ENCODE data around the gene ANO3. TPM values are rescaled to one million over a fixed set of nuclear protein-coding genes. Genes with fewer than 3 reads are reported as not detected.
A peak's percentile ranks its signal among the peaks of the same experiment; 100 is the strongest.

The ANO3 gene
- total and polyA plus RNA-seq, 4 donors: under 0.01 to 2.0 (median 0.40) TPM

DNA sequence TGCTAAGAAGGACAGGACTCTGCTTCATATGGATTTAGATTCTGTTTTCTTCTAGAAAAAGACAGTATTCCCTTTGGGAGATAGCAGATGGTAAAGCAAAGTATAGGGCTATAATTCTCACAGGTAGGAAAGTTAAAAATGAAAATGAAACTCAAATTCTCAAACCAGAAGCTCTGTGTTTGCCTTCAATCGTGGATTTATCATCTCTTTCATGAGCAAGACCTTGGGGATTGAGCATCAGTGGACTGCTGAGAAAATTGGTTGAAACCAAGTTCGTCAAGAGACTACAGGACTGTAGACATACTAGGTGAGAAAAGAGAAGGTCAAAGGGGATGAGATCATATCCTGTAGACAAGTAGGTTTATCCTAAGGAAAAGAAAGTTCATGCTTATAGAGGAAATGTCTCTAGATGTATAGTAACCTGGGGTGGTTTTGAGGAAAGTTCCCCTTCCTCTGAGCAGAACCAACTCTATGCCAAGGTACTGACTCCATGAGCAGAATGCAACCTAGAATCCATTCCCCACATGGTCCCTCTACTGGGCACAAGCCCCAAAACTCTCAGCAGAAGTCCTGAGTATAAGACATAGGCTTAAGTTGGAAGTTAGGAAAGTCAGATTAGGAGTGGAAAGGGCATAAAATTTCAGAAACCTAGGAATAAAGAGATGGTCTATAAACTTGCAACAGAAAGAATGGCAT is 343.5 kb downstream of the ANO3 start:
- Histone ChIP-seq H3K27ac (ENCODE audit: low read depth in 1 of 2, low read length in 2 of 2) (no peak overlapping the region), H3K36me3 (ENCODE audit: control insufficient read depth in 4 of 4, insufficient read depth in 3 of 4, low read depth in 1 of 4, low read length in 3 of 4) (no peaks in the 10 kb centered on the region), H3K4me1 (ENCODE audit: control insufficient read depth in 4 of 4, insufficient read depth in 4 of 4, low read length in 3 of 4) (peaks cover 0 to 5% (median 0%) of the 10 kb centered on the region in 4 donors), H3K9ac (ENCODE audit: low read depth in 1 of 2, low read length in 2 of 2) (peak overlapping the region in 1 of 2 donors; percentile 47), H3K27me3 (ENCODE audit: control insufficient read depth in 4 of 4, insufficient read depth in 4 of 4, low read length in 3 of 4) (no peaks in the 10 kb centered on the region), H3K9me3 (ENCODE audit: control insufficient read depth in 4 of 4, low read length in 3 of 4) (no peaks in the 10 kb centered on the region), H3K4me3 (ENCODE audit: low read depth in 1 of 3, low read length in 3 of 3) (peak overlapping the region in 2 of 3 donors; percentile 14 to 37)
- no peak for TF ChIP-seq HNF4G (IDR thresholded peaks at IDR 0.05)
- TF ChIP-seq REST (IDR thresholded peaks at IDR 0.05): no peak
- no peak for TF ChIP-seq SP1 (IDR thresholded peaks at IDR 0.05)
- TF ChIP-seq RAD21 (IDR thresholded peaks at IDR 0.05): no peak
- TF ChIP-seq HNF4A (conservative IDR thresholded peaks at IDR 0.05): no peak
- TF ChIP-seq, protein P1, sequence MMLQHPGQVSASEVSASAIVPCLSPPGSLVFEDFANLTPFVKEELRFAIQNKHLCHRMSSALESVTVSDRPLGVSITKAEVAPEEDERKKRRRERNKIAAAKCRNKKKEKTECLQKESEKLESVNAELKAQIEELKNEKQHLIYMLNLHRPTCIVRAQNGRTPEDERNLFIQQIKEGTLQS (IDR thresholded peaks at IDR 0.05): no peak
- no peak for TF ChIP-seq EGR1 (IDR thresholded peaks at IDR 0.05; ENCODE audit: low read depth in 2 of 2)
- TF ChIP-seq, protein P2, sequence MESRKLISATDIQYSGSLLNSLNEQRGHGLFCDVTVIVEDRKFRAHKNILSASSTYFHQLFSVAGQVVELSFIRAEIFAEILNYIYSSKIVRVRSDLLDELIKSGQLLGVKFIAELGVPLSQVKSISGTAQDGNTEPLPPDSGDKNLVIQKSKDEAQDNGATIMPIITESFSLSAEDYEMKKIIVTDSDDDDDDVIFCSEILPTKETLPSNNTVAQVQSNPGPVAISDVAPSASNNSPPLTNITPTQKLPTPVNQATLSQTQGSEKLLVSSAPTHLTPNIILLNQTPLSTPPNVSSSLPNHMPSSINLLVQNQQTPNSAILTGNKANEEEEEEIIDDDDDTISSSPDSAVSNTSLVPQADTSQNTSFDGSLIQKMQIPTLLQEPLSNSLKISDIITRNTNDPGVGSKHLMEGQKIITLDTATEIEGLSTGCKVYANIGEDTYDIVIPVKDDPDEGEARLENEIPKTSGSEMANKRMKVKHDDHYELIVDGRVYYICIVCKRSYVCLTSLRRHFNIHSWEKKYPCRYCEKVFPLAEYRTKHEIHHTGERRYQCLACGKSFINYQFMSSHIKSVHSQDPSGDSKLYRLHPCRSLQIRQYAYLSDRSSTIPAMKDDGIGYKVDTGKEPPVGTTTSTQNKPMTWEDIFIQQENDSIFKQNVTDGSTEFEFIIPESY (IDR thresholded peaks at IDR 0.05): no peak
- no peak for TF ChIP-seq CTCF (IDR thresholded peaks at IDR 0.05; ENCODE audit: low read depth, low read length, missing input control)
- no peak for TF ChIP-seq NR2F2 (IDR thresholded peaks at IDR 0.05)
- TF ChIP-seq GABPA (IDR thresholded peaks at IDR 0.05 in 1 of 2, conservative IDR thresholded peaks at IDR 0.05 in 1 of 2): no peak
- no peak for TF ChIP-seq FOXA1 (IDR thresholded peaks at IDR 0.05)
- TF ChIP-seq RXRA (IDR thresholded peaks at IDR 0.05): no peak
- DNase-seq (ENCODE audit: low spot score): no peak
- WGBS: 38% methylated on average over 2 of the region's 2 CpGs

GRCh38 chr11:26676641-26677040 is 344.7 kb downstream of the ANO3 start:
- Histone ChIP-seq H3K36me3 (ENCODE audit: control insufficient read depth in 4 of 4, insufficient read depth in 3 of 4, low read depth in 1 of 4, low read length in 3 of 4) (peaks cover 0 to 2% (median 0%) of the 10 kb centered on the region in 4 donors), H3K27me3 (ENCODE audit: control insufficient read depth in 4 of 4, insufficient read depth in 4 of 4, low read length in 3 of 4) (no peaks in the 10 kb centered on the region), H3K9me3 (ENCODE audit: control insufficient read depth in 4 of 4, low read length in 3 of 4) (no peaks in the 10 kb centered on the region), H3K4me1 (ENCODE audit: control insufficient read depth in 4 of 4, insufficient read depth in 4 of 4, low read length in 3 of 4) (peaks cover 0 to 5% (median 0%) of the 10 kb centered on the region in 4 donors), H3K27ac (ENCODE audit: low read depth in 1 of 2, low read length in 2 of 2) (no peak overlapping the region), H3K9ac (ENCODE audit: low read depth in 1 of 2, low read length in 2 of 2) (no peak overlapping the region), H3K4me3 (ENCODE audit: low read depth in 1 of 3, low read length in 3 of 3) (no peak overlapping the region)
- TF ChIP-seq NR2F2 (IDR thresholded peaks at IDR 0.05): no peak
- TF ChIP-seq CTCF (IDR thresholded peaks at IDR 0.05; ENCODE audit: low read depth, low read length, missing input control): no peak
- TF ChIP-seq, protein P2 (IDR thresholded peaks at IDR 0.05): no peak
- TF ChIP-seq, protein P3, sequence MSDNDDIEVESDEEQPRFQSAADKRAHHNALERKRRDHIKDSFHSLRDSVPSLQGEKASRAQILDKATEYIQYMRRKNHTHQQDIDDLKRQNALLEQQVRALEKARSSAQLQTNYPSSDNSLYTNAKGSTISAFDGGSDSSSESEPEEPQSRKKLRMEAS (IDR thresholded peaks at IDR 0.05): no peak
- no peak for TF ChIP-seq YY1 (IDR thresholded peaks at IDR 0.05)
- TF ChIP-seq RAD21 (IDR thresholded peaks at IDR 0.05): no peak
- no peak for TF ChIP-seq FOXA2 (IDR thresholded peaks at IDR 0.05)
- TF ChIP-seq EGR1 (IDR thresholded peaks at IDR 0.05; ENCODE audit: low read depth in 2 of 2): no peak
- TF ChIP-seq SP1 (IDR thresholded peaks at IDR 0.05): no peak
- DNase-seq (ENCODE audit: low spot score): no peak
- 80% methylated on average over 2 of the region's 2 CpGs for WGBS
